PFSK-1 (cell line): Measurements from ENCODE around the gene ATXN7L1.

ENCODE experiments used
- POLR2AphosphoS5 ChIP-seq: IDR thresholded peaks from 2 replicates; pipeline ENCODE4 v1.6.1; 2012; ENCODE audit warnings: low read depth, mild to moderate bottlenecking, control low read depth, low read length, moderate library complexity
- SIN3A ChIP-seq: IDR thresholded peaks from 2 replicates; pipeline ENCODE4 v1.6.1; 2012; ENCODE audit warnings: mild to moderate bottlenecking, low read length, moderate library complexity, borderline replicate concordance; ENCODE audit not compliant: insufficient read depth
- TF ChIP-seq, protein P1 (sequence below), 2 experiments: IDR thresholded peaks; 2 replicates each; pipeline versions ENCODE4 v1.6.1 to v1.8.0; 2011 to 2012; ENCODE audit warnings: low read depth in 2 of 2, low read length in 2 of 2, control low read depth in 1 of 2, inconsistent platforms in 1 of 2, mild to moderate bottlenecking in 1 of 2, moderate library complexity in 1 of 2; ENCODE audit not compliant: insufficient read depth in 1 of 2

DNA sequence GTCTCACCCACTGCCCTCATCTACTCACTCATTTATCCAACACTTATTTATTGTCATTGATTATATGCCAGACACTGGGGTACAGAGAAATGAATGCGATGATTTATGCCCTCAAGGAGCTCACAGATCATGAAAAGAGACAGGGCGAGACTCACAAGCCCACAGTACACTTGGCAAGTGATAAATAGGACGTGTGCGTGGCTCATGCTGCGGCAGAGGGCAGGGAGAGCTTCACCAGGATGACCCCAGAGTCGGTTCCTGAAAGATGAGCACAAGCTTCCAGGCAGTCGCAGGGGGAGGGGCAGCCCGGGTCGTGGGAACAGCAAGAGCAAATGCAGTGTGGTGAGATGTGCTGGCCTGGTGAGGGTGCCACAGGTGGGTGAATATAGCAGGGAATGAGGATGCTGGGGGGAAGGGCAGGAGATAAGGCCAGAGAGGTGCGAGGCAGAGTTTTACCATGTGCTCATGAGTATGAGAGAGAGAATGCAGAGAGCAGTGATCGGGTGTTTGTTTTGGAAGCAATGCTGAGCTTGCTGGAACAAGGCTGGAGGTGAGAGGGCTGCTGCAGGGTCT lies 70.9 kb downstream of the ATXN7L1 start:
- no peak for TF ChIP-seq POLR2AphosphoS5
- no peak for TF ChIP-seq SIN3A
- TF ChIP-seq, protein P1, sequence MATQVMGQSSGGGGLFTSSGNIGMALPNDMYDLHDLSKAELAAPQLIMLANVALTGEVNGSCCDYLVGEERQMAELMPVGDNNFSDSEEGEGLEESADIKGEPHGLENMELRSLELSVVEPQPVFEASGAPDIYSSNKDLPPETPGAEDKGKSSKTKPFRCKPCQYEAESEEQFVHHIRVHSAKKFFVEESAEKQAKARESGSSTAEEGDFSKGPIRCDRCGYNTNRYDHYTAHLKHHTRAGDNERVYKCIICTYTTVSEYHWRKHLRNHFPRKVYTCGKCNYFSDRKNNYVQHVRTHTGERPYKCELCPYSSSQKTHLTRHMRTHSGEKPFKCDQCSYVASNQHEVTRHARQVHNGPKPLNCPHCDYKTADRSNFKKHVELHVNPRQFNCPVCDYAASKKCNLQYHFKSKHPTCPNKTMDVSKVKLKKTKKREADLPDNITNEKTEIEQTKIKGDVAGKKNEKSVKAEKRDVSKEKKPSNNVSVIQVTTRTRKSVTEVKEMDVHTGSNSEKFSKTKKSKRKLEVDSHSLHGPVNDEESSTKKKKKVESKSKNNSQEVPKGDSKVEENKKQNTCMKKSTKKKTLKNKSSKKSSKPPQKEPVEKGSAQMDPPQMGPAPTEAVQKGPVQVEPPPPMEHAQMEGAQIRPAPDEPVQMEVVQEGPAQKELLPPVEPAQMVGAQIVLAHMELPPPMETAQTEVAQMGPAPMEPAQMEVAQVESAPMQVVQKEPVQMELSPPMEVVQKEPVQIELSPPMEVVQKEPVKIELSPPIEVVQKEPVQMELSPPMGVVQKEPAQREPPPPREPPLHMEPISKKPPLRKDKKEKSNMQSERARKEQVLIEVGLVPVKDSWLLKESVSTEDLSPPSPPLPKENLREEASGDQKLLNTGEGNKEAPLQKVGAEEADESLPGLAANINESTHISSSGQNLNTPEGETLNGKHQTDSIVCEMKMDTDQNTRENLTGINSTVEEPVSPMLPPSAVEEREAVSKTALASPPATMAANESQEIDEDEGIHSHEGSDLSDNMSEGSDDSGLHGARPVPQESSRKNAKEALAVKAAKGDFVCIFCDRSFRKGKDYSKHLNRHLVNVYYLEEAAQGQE (IDR thresholded peaks at IDR 0.05; ENCODE audit: insufficient read depth in 1 of 2, low read depth in 2 of 2, low read length in 2 of 2): no peak
